Endothelial cell of umbilical vein (primary cell): ENCODE results near the gene SNED1. TPM values are rescaled to one million over a fixed set of nuclear protein-coding genes. Genes with fewer than 3 reads are reported as not detected.

Experiments
- BruUV-seq: library from RNA; stranded (reverse); fragments of 400-500 nt; replicated peaks from 2 replicates; lab custom pipeline; 2021; lab: Mats Ljungman, UMichigan
- CTCF ChIA-PET: fragments of 300-600, 350-600 bp; sonication (Branson Sonifier 250); formaldehyde crosslinking; loops from one replicate; lab custom pipeline; 2021; ENCODE audit warnings: antibody characterized with exemption, inconsistent platforms; lab: Charles Lee
- POLR2A ChIA-PET: fragments of 300-600, 350-600 bp; sonication (Branson Sonifier 250); formaldehyde crosslinking; loops from one replicate; lab custom pipeline; 2021; ENCODE audit warnings: antibody characterized with exemption, inconsistent platforms; lab: Charles Lee
- DNase-seq: peaks from one replicate; pipeline ENCODE4 v3.0.0-alpha.2; 2011; ENCODE audit warnings: low read depth, low spot score
- FAIRE-seq: peaks from 2 replicates; lab custom pipeline; 2011; peaks lifted over from hg19 to GRCh38; lab: Jason Lieb, UNC
- H2AFZ ChIP-seq: 2 replicates; pipeline ENCODE4 v1.6.0; 2012; ENCODE audit warnings: low read depth, low read length, control low read depth, inconsistent platforms
- H3K27ac ChIP-seq: 2 replicates; pipeline ENCODE4 v1.5.1; 2011; ENCODE audit warnings: low read depth, mild to moderate bottlenecking, control low read depth, low read length, moderate library complexity; ENCODE audit not compliant: insufficient read depth
- H3K27me3 ChIP-seq, 2 experiments: 2 replicates each; pipeline versions ENCODE4 v1.6.0 to v1.6.1; 2011; ENCODE audit warnings: low read length in 2 of 2, mixed read lengths in 1 of 2; ENCODE audit not compliant: control insufficient read depth in 2 of 2, insufficient read depth in 2 of 2
- H3K36me3 ChIP-seq, 2 experiments: 2 replicates in 1 of 2; 3 replicates in 1 of 2; pipeline ENCODE4 v1.5.1; 2011; ENCODE audit warnings: low read length in 2 of 2, mild to moderate bottlenecking in 1 of 2, moderate library complexity in 1 of 2; ENCODE audit not compliant: control insufficient read depth in 2 of 2, insufficient read depth in 2 of 2; ENCODE audit errors: extremely low read depth in 1 of 2
- H3K4me1 ChIP-seq: 3 replicates; pipeline ENCODE4 v1.5.1; 2011; ENCODE audit warnings: mild to moderate bottlenecking, low read length; ENCODE audit not compliant: control insufficient read depth, insufficient read depth; ENCODE audit errors: extremely low read depth
- H3K4me2 ChIP-seq: 2 replicates; pipeline ENCODE4 v1.6.1; 2011; ENCODE audit warnings: low read length, control low read depth, mixed read lengths; ENCODE audit not compliant: insufficient read depth
- H3K4me3 ChIP-seq, 3 experiments: fragments of 200-600 bp in 1 of 3; sonication (generic), shearing (Covaris generic) in 1 of 3; replicated peaks in 1 of 3; 2 replicates each; pipeline ENCODE4 v1.5.1; 2011 to 2016; ENCODE audit warnings: control low read depth in 3 of 3, low read length in 3 of 3, mild to moderate bottlenecking in 2 of 3, inconsistent platforms in 1 of 3, low read depth in 1 of 3, moderate library complexity in 1 of 3; ENCODE audit not compliant: insufficient read depth in 1 of 3
- H3K79me2 ChIP-seq: 2 replicates; pipeline ENCODE4 v1.6.0; 2012; ENCODE audit warnings: low read length, inconsistent platforms; ENCODE audit not compliant: control insufficient read depth, insufficient read depth
- H3K9ac ChIP-seq: replicated peaks from 2 replicates; pipeline ENCODE3; 2011; ENCODE audit warnings: low read length, control low read depth; ENCODE audit not compliant: insufficient read depth; ENCODE audit errors: extremely low read depth
- H3K9me1 ChIP-seq: replicated peaks from 3 replicates; pipeline ENCODE4 v1.6.0; 2011; ENCODE audit warnings: mild to moderate bottlenecking, low read length; ENCODE audit not compliant: control insufficient read depth, insufficient read depth; ENCODE audit errors: extremely low read depth
- H3K9me3 ChIP-seq: replicated peaks from 2 replicates; pipeline ENCODE4 v1.5.1; 2012; ENCODE audit warnings: low read length, inconsistent platforms; ENCODE audit not compliant: control insufficient read depth, insufficient read depth
- H4K20me1 ChIP-seq: replicated peaks from 2 replicates; pipeline ENCODE3; 2011; ENCODE audit warnings: mild to moderate bottlenecking, low read length; ENCODE audit not compliant: control insufficient read depth, insufficient read depth; ENCODE audit errors: extremely low read depth
- CTCF ChIP-seq, 2 donors: IDR thresholded peaks; 1 replicate in 1 of 2; 2 replicates in 1 of 2; pipeline ENCODE4 v1.5.1; 2011; ENCODE audit warnings: low read length in 2 of 2, mild to moderate bottlenecking in 2 of 2, moderate library complexity in 2 of 2, control low read depth in 1 of 2, inconsistent platforms in 1 of 2, low read depth in 1 of 2; ENCODE audit not compliant: insufficient read depth in 1 of 2; ENCODE audit errors: extremely low read depth in 1 of 2
- EZH2 ChIP-seq: IDR thresholded peaks from 2 replicates; pipeline ENCODE4 v1.6.1; 2012; ENCODE audit warnings: borderline replicate concordance, low read depth, mild to moderate bottlenecking, moderate library complexity, low read length, inconsistent platforms; ENCODE audit not compliant: severe bottlenecking
- FOS ChIP-seq: IDR thresholded peaks from 2 replicates; pipeline ENCODE4 v1.6.1; 2011; ENCODE audit warnings: mild to moderate bottlenecking, low read length, moderate library complexity, borderline replicate concordance; ENCODE audit not compliant: insufficient read depth
- GATA2 ChIP-seq: IDR thresholded peaks from 2 replicates; pipeline ENCODE4 v1.7.0; 2011; ENCODE audit warnings: low read depth, mild to moderate bottlenecking, moderate library complexity, mixed read lengths, low read length; ENCODE audit not compliant: insufficient read length, insufficient read depth
- JUN ChIP-seq: IDR thresholded peaks from 2 replicates; pipeline ENCODE4 v1.6.1; 2011; ENCODE audit warnings: borderline replicate concordance, low read depth; ENCODE audit not compliant: insufficient read length, insufficient read depth
- MAX ChIP-seq: IDR thresholded peaks from 2 replicates; pipeline ENCODE4 v1.6.1; 2011; ENCODE audit not compliant: insufficient read depth, insufficient read length
- MYC ChIP-seq: IDR thresholded peaks from one replicate; pipeline ENCODE4 v1.6.1; 2011; ENCODE audit warnings: mild to moderate bottlenecking, low read depth, low read length
- POLR2A ChIP-seq: IDR thresholded peaks from 2 replicates; pipeline ENCODE4 v1.6.1; 2012; ENCODE audit warnings: low read depth, mild to moderate bottlenecking, control low read depth, low read length
- POLR2AphosphoS5 ChIP-seq: IDR thresholded peaks from 2 replicates; pipeline ENCODE4 v1.6.1; 2012; ENCODE audit warnings: low read depth, mild to moderate bottlenecking, control low read depth, low read length, moderate library complexity; ENCODE audit not compliant: insufficient read depth
- dilution Hi-C: fragments of 300-500 bp; cut with MboI; formaldehyde crosslinking; loops from one replicate; pipeline ENCODE4 v1.15.0; 2019; ENCODE audit warnings: low sequenced_read_pairs; ENCODE audit not compliant: extremely low pct_ligation_motif_present
- intact Hi-C: fragments of 100-400 bp; cut with micrococcal nuclease; formaldehyde crosslinking; loops from one replicate; pipeline ENCODE4 v1.10.0; 2022
- polyA plus RNA-seq, 4 experiments: library from polyadenylated mRNA; depleted of rRNA in 3 of 4; stranded (reverse) in 3 of 4; unstranded in 1 of 4; fragments of >200 nt; gene quantifications; 2 replicates each; pipeline versions ENCODE4 v1.2.1 to v1.2.3, GENCODE V29; 2011 to 2012; ENCODE audit warnings: missing spikeins in 1 of 4
- total RNA-seq: library from RNA; stranded (reverse); gene quantifications from 2 replicates; pipeline ENCODE4 v1.2.3, GENCODE V29; 2021

SNED1 gene
- total and polyA plus RNA-seq, 2 donors (not counting 3 experiments of a cell fraction or from before 2014, with no cell fraction given), result 14.1 to 17.2 TPM

- H3K27me3 ChIP-seq, result no peaks in the 10 kb centered on the region
- H3K4me1 ChIP-seq, result peaks cover 22% of the 10 kb centered on the region
- ChIA-PET POLR2A (no interaction called here), CTCF (interaction anchor here (2.5 kb wide), 1 partner anchor 94 kb away, joined by 25 read pairs; no protein-coding TSS in a partner anchor)
- H3K4me3 ChIP-seq, result no peak overlapping the region
- no peak overlapping the region for H2AFZ ChIP-seq
- H3K9me3 ChIP-seq, result no peaks in the 10 kb centered on the region
- H3K27ac ChIP-seq, result no peak overlapping the region
- no peak overlapping the region for H3K4me2 ChIP-seq
- no peaks in the 10 kb centered on the region for H3K36me3 ChIP-seq
- DNase-seq (no peak), FAIRE-seq (no peak)
- no peak overlapping the region for H3K9ac ChIP-seq
- TF ChIP-seq GATA2 (no peak), FOS (no peak), POLR2A (no peak), MAX (no peak), EZH2 (no peak), MYC (no peak)
- peaks cover 8% of the 10 kb centered on the region for H3K79me2 ChIP-seq
- intact Hi-C loops, result no loop called here
- no peaks in the 10 kb centered on the region for H4K20me1 ChIP-seq
- BruUV-seq, result no TSS peak
- no peaks in the 10 kb centered on the region for H3K9me1 ChIP-seq
- dilution Hi-C loops, result no loop called here
Measured at GRCh38 chr2:241007880-241008710, 9.7 kb downstream of the SNED1 start.

GRCh38 chr2:241008711-241009121 is 10.3 kb downstream of the SNED1 start:
- Histone ChIP-seq H4K20me1 (no peaks in the 10 kb centered on the region), H3K79me2 (peaks cover 10% of the 10 kb centered on the region), H3K36me3 (no peaks in the 10 kb centered on the region), H3K9me3 (no peaks in the 10 kb centered on the region), H2AFZ (no peak overlapping the region), H3K27me3 (no peaks in the 10 kb centered on the region), H3K4me2 (no peak overlapping the region), H3K9me1 (no peaks in the 10 kb centered on the region), H3K4me3 (no peak overlapping the region), H3K27ac (peak overlapping the region; percentile 58), H3K9ac (no peak overlapping the region), H3K4me1 (peaks cover 22% of the 10 kb centered on the region)
- CTCF ChIA-PET, result interaction anchor here (1.7 to 3.5 kb wide), 4 partner anchors 8 to 95 kb away, joined by 13 to 30 read pairs (median 22); no protein-coding TSS in a partner anchor
- BruUV-seq, result no TSS peak
- DNase-seq (no peak), FAIRE-seq (no peak)
- intact Hi-C loops, result no loop called here
- POLR2A ChIA-PET, result no interaction called here
- TF ChIP-seq GATA2 (no peak), JUN (no peak), POLR2AphosphoS5 (no peak), EZH2 (no peak), CTCF (IDR thresholded peaks at IDR 0.05; ENCODE audit: extremely low read depth in 1 of 2, insufficient read depth in 1 of 2, low read depth in 1 of 2, low read length in 2 of 2) (no peak), MAX (no peak), POLR2A (no peak), FOS (no peak), MYC (no peak)
- dilution Hi-C loops, result no loop called here
